Esophagus muscularis mucosa (tissue), 4 donors: Measurements from ENCODE around the gene ZNF33B. TPM values are rescaled to one million over a fixed set of nuclear protein-coding genes. Genes with fewer than 3 reads are reported as not detected.

Source experiments
- DNase-seq: peaks from one replicate; pipeline ENCODE4 v3.0.0-alpha.2; 2017; ENCODE audit errors: extremely low spot score
- H3K27ac ChIP-seq, 4 donors: fragments of 200-600 bp; sonication (generic); replicated peaks in 1 of 4; 1 replicate in 3 of 4; 2 replicates in 1 of 4; pipeline ENCODE4 v1.5.1; 2016 to 2019; ENCODE audit warnings: mild to moderate bottlenecking in 1 of 4
- H3K27me3 ChIP-seq, 4 donors: fragments of 200-600 bp; sonication (generic); one replicate each; pipeline versions ENCODE4 v1.5.1 to v1.6.0; 2016 to 2019
- H3K36me3 ChIP-seq, 4 donors: fragments of 200-600 bp; sonication (generic); one replicate each; pipeline ENCODE4 v1.5.1; 2016 to 2019
- H3K4me1 ChIP-seq, 4 donors: fragments of 200-600 bp; sonication (generic); one replicate each; pipeline ENCODE4 v1.5.1; 2016 to 2019
- H3K4me3 ChIP-seq, 4 donors: fragments of 200-600 bp; sonication (generic); 1 replicate in 2 of 4; 2 replicates in 2 of 4; pipeline ENCODE4 v1.5.1; 2016 to 2019; ENCODE audit warnings: mild to moderate bottlenecking in 4 of 4, moderate library complexity in 1 of 4
- H3K9me3 ChIP-seq, 4 donors: fragments of 200-600 bp; sonication (generic); 1 replicate in 3 of 4; 2 replicates in 1 of 4; pipeline ENCODE4 v1.5.1; 2016 to 2019
- CTCF ChIP-seq, 3 experiments: fragments of 200-600 bp in 2 of 3; fragments of 450-650 bp in 1 of 3; sonication (generic) in 2 of 3; IDR thresholded peaks; one replicate each; pipeline ENCODE4 v1.5.1; 2017 to 2019; ENCODE audit warnings: antibody characterized with exemption in 3 of 3, mild to moderate bottlenecking in 2 of 3, moderate library complexity in 1 of 3
- EP300 ChIP-seq: sonication (generic); formaldehyde crosslinking; IDR thresholded peaks from one replicate; pipeline ENCODE4 v1.6.1; 2017; ENCODE audit warnings: antibody characterized with exemption
- POLR2A ChIP-seq: fragments of 450-650 bp; IDR thresholded peaks from one replicate; pipeline ENCODE4 v1.6.1; 2017; ENCODE audit warnings: antibody characterized with exemption, moderate library complexity, mild to moderate bottlenecking, low read depth
- POLR2AphosphoS5 ChIP-seq, 2 donors: sonication (generic); formaldehyde crosslinking; IDR thresholded peaks; one replicate each; pipeline ENCODE4 v1.6.1; 2017; ENCODE audit warnings: antibody characterized with exemption in 2 of 2
- whole genome bisulfite sequencing: methylation state at CpG from one replicate; pipeline ENCODE4 v1.1.5; 2018; 5-methylcytosine and 5-hydroxymethylcytosine counted together
- intact Hi-C: fragments of 100-400 bp; cut with DNase I; formaldehyde crosslinking; loops from one replicate; pipeline ENCODE4 v1.15.1; 2023
- total RNA-seq, 4 donors: library from RNA; depleted of rRNA; stranded (reverse); fragments of >200 nt; gene quantifications; one replicate each; pipeline versions ENCODE4 v1.1.0 to v1.2.1, GENCODE V29; 2016

Gene ZNF33B
- total RNA-seq, 4 donors from 2014 or later, result 10.8 to 18.4 (median 15.9) TPM

GRCh38 chr10:42594246-42594650 lies 44.1 kb downstream of the ZNF33B start:
- TF ChIP-seq POLR2A (no peak), POLR2AphosphoS5 (IDR thresholded peaks at IDR 0.05) (no peak), CTCF (IDR thresholded peaks at IDR 0.05) (no peak), EP300 (no peak)
- Histone ChIP-seq H3K27me3 (no peaks in the 10 kb centered on the region), H3K27ac (no peak overlapping the region), H3K4me1 (no peaks in the 10 kb centered on the region), H3K9me3 (peaks cover 0 to 24% (median 19%) of the 10 kb centered on the region in 4 donors), H3K36me3 (peaks cover 40 to 69% (median 47%) of the 10 kb centered on the region in 4 donors), H3K4me3 (no peak overlapping the region)
- WGBS, result 72% methylated on average over 5 of the region's 5 CpGs
- intact Hi-C loops, result no loop called here
- DNase-seq, result no peak

- DNase-seq, result no peak
- H3K36me3 ChIP-seq, result peaks cover 44 to 75% (median 52%) of the 10 kb centered on the region in 4 donors
- H3K27ac ChIP-seq, result no peak overlapping the region
- H3K27me3 ChIP-seq, result no peaks in the 10 kb centered on the region
- no peak for TF ChIP-seq POLR2AphosphoS5 (IDR thresholded peaks at IDR 0.05)
- TF ChIP-seq EP300, result no peak
- TF ChIP-seq POLR2A, result no peak
- TF ChIP-seq CTCF (IDR thresholded peaks at IDR 0.05), result no peak
- H3K9me3 ChIP-seq, result peaks cover 0 to 24% (median 19%) of the 10 kb centered on the region in 4 donors
- WGBS, result 100% methylated on average over 1 of the region's 1 CpG
- H3K4me1 ChIP-seq, result no peaks in the 10 kb centered on the region
- intact Hi-C loops, result no loop called here
- no peak overlapping the region for H3K4me3 ChIP-seq
These were observed 45.1 kb downstream of the ZNF33B start for GRCh38 chr10:42593284-42593683.

- Histone ChIP-seq H3K27me3 (no peaks in the 10 kb centered on the region), H3K4me1 (no peaks in the 10 kb centered on the region), H3K27ac (no peak overlapping the region), H3K4me3 (no peak overlapping the region), H3K36me3 (peaks cover 4 to 33% (median 22%) of the 10 kb centered on the region in 4 donors), H3K9me3 (peaks cover 0 to 21% (median 9%) of the 10 kb centered on the region in 4 donors)
- no peak for DNase-seq
- intact Hi-C loops, result no loop called here
- WGBS, result 85% methylated on average over 4 of the region's 5 CpGs
- no peak for TF ChIP-seq CTCF (IDR thresholded peaks at IDR 0.05)
- TF ChIP-seq POLR2AphosphoS5 (IDR thresholded peaks at IDR 0.05), result no peak
- TF ChIP-seq POLR2A, result no peak
- no peak for TF ChIP-seq EP300
These were observed 54.5 kb downstream of the ZNF33B start for GRCh38 chr10:42583828-42584227.

- no peak for DNase-seq
- no peak for TF ChIP-seq POLR2AphosphoS5 (IDR thresholded peaks at IDR 0.05)
- TF ChIP-seq POLR2A, result no peak
- TF ChIP-seq CTCF (IDR thresholded peaks at IDR 0.05), result no peak
- no peak for TF ChIP-seq EP300
- no peak overlapping the region for H3K4me3 ChIP-seq
- no peak overlapping the region for H3K27ac ChIP-seq
- no peaks in the 10 kb centered on the region for H3K4me1 ChIP-seq
- intact Hi-C loops, result no loop called here
- peaks cover 0 to 6% (median 2%) of the 10 kb centered on the region in 4 donors for H3K36me3 ChIP-seq
- peaks cover 0 to 11% (median 2%) of the 10 kb centered on the region in 4 donors for H3K9me3 ChIP-seq
- peaks cover 0 to 8% (median 0%) of the 10 kb centered on the region in 4 donors for H3K27me3 ChIP-seq
- 77% methylated on average over 2 of the region's 7 CpGs for WGBS
These were observed 60.4 kb downstream of the ZNF33B start for GRCh38 chr10:42578019-42578418.

- no peak for DNase-seq
- 90% methylated on average over 4 of the region's 4 CpGs for WGBS
- Histone ChIP-seq H3K36me3 (no peaks in the 10 kb centered on the region), H3K27me3 (peaks cover 0 to 8% (median 0%) of the 10 kb centered on the region in 4 donors), H3K4me1 (no peaks in the 10 kb centered on the region), H3K4me3 (no peak overlapping the region), H3K9me3 (no peaks in the 10 kb centered on the region), H3K27ac (no peak overlapping the region)
- intact Hi-C loops, result no loop called here
- TF ChIP-seq POLR2A (no peak), EP300 (no peak), POLR2AphosphoS5 (IDR thresholded peaks at IDR 0.05) (no peak), CTCF (IDR thresholded peaks at IDR 0.05) (no peak)
These were observed 62.0 kb downstream of the ZNF33B start for GRCh38 chr10:42576338-42576737.
